Hematopoietic multipotent progenitor cell treated with erythropoietin and hydrocortisone succinate and interleukin-3 and kit ligand, for 4 days (in vitro differentiated cells): ENCODE data around the gene ST7.
A peak's percentile ranks its signal among the peaks of the same experiment; 100 is the strongest.

Source experiments
- DNase-seq: peaks from one replicate; pipeline ENCODE4 v3.0.0-alpha.2; 2015

The ST7 gene

DNA sequence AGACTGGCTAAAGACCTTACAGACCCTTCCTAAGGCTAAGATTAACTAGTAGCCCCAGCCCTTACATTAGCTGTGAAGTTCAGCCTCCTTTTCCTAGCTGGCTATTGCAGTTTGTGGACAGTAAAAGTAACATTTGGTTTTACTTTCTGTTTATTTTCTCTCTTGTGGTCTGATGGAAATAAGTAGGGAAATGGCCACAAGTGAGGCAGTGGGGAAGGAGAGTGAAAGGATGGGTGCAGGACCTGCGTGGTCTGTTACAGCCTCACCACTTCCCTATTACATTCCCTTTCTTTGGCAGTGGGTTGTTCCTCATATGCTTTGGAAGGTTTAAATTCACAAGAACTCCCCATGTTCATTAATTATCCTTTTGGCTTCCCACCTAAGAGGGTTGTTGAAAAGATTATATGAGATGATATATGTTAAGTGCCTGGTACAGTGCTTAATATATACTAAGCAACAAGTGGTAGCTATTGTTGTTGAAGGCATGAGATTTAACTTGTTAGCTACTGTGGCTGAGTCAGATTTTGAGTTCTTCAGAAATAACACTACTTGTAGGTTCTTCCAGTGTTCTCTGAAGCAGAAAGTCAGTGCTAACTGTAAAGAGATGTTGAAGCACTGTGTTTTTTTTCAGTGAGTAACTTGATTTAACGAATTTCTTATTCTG lies 181.7 kb downstream of the ST7 start:
- DNase-seq: peak; percentile 29

DNA sequence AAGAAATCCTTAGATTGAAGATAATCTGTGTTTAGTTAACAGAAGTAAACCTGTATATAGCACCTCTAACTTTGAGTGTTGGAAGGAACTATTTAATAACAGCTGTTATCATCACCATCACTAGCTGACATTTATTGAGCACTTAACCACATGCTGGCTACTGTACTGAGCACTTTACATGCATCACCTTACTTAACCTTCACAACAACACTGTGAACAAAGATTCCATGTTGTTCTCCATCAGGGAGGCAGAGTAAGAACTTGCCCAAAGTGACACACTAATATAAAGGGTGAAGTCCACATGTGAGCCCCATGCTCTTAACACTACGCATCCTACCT lies 182.2 kb downstream of the ST7 start:
- no peak for DNase-seq

DNA sequence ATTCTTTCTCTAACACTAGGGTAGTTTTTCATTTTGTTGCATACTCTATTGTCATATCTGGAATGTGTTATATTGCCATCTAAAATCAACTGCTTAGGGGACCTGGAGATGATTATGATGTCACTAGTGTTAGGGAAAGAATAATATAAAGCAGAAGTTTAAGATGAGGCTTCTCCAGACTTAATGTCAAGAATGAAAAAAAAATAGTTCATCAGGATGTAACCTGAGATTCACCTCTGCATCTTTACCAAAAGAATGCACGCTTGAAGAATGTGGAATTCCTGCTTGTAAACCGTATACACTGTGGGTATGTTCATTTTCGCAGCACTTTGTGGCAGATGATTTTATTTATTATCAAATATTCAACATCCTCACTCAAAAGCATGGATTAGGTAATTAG lies 184.6 kb downstream of the ST7 start:
- no peak for DNase-seq

DNA sequence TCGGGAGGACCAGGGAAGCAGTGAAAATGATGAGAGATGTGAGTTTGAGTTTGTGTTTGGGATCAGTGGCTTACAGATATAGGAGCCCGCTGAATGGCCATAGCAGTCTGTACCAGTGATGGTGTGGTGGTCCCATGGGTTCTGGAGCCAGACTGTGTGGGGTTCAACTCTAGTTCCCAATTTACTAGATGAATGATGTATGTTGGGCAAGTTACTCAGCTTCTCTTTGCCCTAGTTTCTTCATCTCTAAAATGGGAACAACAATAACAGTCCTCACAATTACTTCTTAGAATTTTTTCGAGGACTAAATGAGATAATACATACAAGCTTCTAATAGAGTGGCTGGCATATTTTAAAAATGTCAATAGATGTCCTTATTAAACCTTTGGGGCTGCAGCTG lies 185.2 kb downstream of the ST7 start:
- DNase-seq: no peak

DNA sequence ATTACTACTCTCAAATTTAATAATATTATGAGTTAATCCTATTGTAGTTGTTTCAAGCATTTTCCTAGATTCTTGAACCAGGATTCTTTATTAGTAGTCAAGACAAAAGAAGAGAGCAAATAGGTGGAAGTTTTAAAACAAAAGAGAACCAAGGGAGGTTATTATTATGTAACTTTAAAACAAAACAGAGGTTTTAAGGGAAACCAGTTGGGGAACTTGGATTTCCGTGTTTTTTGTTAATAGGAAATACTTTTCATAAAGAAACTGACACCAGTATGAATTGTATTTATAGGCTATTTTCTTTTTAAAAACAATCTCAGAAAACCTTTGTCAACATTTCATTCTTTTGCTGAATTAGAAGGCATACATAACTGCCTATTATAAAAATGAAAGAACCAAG lies 185.7 kb downstream of the ST7 start:
- no peak for DNase-seq

DNA sequence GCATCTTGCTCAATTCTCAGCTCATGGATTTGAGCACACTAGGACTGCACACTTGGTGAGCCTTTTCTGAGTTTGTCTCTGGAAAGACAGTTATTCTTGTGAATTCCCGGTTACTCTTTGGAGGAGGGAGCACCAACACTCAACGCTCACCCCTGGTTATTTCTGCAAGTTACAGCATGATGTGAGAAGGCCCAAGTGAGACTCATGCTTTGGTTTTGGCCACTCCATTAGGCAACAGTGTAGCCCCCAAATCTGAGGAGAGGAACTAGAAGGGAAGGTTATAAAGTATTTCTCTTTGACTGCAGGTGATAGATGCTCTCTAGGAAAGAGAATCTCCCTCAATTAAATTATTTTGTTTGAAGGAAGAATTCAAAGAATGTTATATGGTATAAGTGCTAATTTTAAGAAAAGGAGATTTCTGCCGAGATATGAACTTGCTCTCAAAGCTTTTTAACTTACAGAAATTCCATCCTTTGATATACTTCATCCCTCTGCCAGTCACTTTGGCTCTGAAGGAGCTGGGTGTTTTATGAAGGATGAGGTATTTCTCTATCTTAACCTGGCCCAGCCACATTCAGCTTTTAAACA lies 186.2 kb downstream of the ST7 start:
- no peak for DNase-seq

DNA sequence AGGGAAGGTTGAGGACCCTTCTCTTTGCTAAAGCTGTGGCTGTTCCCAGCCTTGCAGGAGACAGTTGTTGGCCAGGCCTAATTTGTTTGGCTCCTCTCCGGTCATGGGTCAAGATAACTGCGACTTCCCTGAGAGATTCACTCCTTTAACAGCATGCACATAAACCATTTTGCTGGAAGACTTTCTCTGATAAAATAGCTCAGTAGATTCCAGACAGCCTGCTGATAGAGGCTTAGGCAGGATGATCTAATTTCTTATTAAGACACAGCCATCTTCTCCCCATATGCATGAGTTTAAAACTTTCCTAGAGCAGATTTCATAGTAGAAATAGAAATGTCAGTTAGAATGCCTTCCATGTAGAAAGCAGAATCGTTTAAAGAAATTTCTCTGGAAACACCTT lies 187.6 kb downstream of the ST7 start:
- DNase-seq: no peak

DNA sequence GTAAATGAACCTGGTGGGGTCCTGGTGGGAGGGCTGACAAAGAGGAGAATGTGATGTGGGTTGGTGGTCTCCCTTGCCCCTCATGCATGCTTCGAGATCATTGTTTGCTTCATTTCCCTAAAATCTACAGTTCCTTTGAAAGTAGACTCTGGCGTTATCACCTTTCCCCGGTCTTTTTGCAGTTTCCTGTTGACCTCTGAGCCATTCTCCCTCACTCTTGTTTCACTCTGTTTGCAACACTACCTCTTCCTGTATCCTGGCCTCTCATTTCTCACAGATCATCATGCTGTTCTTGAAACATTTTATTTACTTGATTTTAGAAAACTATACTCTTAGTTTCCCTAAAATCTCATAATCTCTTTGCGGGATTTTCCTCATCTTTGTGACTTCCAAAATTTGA lies 189.8 kb downstream of the ST7 start:
- peak; percentile 44 for DNase-seq

DNA sequence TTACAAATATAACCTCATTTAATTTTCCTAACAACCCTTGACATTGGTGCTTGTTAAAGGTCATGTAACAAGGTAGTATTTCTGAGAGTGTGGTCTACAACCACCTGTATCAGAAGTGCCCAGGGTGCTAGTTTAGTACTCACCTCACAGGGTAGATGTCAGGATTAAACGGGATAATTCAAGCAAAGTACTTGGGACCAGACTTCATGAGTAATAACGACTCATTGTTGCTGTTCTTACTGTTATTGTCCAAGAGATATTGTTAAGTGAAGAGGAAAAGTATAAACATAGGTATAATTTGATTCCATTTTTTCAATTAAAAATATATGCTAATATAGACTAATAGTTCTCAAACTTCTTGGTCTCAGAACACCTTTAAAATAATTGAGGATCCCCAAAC lies 190.3 kb downstream of the ST7 start:
- no peak for DNase-seq

DNA sequence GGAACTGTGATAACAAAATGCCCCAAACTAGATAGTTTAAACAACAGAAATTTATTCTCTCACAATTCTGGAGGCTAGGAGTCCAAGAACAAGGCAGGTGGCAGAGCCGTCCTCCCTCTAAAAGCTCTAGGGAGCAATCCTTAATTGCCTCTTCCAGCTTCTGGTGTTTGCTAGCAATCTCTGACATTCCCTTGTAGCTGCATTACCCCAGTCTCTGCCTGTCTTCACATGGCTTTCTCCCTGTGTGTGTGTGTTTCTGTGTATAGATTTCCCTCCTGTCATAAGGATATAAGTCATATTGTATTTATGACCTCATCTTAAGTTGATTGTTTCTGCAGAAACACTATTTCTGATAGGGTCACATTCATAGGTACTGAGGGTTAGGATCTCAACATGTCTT lies 192.0 kb downstream of the ST7 start:
- DNase-seq: no peak

DNA sequence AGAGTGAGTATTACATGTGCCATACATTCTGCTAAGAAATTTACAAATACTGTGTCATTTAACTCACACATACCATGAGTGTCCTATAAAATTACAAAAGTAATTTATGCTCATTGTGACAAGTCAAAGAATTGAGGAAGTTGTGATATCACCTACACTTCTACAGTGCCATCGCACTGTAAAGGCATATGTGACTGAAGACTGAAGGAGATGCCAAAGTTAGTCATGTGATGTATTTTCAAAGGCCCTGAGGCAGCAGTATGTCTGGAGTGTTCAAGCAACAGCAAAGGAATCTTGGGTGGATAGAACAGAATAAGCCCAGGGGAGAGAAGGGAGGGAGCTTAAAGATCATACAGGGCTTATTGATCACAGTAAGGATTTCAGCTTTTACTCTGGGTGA lies 192.8 kb downstream of the ST7 start:
- DNase-seq: peak; percentile 58

DNA sequence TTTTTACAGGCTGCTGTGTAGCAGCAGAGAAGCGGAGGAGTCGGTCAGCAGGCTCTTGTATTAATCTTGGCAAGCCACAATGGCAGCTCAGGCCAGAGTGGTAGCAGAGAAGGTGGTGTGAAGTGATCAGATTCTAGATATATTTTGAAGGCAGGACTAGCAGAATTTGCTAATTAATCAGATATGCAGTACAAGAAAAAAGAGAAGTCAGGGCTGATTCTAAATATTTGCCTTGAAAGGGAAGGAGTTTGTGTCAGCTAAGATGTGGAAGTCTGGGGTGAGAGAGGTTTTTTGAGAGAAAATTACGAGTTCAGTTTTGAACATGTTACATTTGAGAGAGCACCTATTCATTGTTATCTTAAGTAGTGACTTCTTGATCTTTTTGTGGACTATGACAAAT lies 193.2 kb downstream of the ST7 start:
- DNase-seq: peak; percentile 71

DNA sequence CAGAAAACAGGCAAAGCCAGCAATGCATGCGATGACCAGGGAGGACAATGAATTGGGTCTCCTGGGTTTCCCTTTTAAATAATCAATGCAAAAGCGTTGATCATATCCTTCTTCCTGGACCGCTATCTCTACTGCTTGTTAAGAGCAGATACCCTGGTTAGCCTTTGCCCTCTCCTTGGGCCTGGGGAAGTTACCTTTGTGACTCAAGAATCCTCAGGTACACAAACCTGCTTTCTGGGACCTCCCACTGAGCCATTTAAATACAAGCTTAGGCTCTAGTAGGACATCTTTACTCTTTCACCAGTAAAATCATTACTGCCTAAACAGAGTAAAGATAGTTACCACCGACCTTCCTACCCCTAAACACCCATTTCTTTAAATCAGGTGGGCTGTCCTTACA lies 195.7 kb downstream of the ST7 start:
- DNase-seq: no peak

DNA sequence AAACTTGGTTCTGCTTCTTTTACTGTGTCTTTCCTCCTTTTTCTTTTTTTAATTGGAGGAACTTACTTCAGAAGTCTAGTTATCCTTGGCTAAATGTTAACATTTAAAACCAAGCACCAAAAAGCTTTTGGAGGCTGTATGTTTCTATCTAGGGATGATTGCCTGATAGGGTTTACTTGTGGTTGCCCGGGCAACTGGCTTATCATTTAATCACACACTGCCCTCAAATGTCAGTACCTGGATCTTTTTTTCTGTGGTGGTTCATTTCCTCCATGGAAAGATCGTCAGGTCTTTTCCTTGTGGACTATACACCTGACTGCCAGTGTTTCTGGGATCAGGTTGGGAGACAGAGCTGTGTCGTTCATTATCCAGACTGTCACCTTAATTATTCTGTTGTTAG lies 196.4 kb downstream of the ST7 start:
- no peak for DNase-seq

DNA sequence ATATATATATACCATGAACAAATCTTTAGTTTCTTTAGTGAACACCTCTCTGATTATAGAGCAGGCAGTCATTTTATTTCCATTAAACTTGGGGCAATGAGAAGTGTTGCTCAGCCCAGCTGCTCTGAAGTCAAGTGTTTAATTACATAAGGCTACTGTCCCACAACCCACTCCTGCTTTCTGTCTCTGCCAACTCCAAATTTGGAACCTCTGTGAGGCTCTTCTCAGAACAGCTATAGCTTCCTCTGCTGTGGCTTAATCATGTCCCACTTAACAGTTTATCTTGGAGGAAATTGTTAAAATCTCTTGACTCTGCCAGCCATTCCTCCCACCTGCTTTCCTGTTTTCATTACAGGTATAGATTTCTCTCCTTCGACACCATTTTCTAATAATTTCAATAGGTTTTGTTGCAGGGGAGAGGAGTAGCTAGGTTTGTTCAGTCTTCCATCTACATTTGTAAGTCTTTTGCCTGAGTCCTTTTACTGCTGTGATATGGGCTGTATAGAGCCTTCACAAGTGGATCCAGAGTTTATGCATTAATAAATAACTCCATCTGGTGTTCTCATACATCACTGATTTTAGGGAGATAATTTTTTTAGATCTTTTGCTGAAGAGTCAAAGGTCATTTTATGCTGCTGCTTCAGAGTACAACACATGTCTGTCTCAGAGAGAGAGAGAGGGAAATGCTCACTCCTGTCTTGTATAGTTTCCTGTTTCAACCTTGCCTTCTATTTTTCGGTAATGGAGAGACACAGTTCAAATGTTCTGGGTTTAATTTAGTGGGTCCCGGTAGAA lies 199.1 kb downstream of the ST7 start:
- no peak for DNase-seq

DNA sequence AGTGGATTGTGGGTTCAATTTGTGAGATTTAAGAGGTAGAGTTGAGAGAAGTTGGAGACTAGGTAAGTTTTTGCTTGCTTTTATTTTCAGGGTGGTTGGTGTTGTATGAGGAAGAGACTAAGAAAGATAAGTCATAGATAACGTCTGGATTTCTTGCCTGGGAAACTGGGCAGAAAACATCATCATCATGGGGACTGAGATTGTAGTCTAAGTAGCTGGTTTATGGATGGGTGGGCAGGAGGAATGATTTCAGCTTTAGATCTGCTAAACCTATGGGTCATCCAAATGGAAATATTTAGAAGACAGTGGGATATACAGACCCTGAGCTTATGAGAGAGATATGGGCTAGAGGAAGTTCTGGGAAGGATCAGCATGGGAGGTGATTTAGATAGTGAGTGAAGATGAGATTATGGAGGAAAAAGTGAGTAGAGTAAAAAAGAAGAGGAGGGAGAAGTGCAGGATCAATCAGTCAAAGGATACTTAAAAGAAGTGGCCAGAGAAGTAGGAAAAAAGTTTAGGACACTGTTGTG lies 199.8 kb downstream of the ST7 start:
- no peak for DNase-seq

DNA sequence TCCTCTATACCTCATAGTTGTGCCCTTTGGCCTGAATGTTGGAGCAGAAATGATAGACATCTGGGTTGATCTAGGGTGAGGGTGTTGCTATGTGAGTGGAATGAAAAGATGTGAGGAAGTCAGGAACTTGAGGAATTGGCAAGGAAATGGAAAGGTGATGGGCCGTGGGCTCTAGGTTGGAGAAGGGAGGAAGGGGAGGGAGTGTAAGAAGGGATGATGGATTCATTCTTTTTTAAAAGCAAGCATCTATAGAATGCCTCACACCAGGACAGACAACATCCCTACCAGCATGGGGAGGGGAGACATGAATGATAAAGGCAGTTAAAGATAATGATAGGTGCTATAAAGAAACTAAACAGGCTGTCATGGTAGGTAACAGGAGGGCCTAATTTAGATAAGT lies 201.4 kb downstream of the ST7 start:
- DNase-seq: no peak

DNA sequence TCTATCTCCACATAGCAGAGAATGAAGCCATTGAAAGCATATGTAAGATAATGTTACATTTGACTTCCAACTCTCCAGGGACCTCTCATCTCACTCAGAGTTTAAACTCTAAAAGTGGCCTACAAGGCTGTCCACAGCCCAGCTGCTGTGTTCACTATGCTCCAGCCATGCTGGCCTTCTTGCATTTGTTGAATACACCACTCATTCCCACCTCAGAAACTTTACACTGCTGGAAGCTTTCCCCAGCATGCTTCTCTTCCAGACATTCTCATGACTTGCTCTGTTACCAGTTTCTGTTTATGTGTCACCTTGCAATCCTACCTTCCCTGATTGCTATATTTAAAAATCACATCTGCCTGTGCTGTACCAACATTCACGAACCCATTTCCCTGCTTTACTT lies 202.4 kb downstream of the ST7 start:
- no peak for DNase-seq

DNA sequence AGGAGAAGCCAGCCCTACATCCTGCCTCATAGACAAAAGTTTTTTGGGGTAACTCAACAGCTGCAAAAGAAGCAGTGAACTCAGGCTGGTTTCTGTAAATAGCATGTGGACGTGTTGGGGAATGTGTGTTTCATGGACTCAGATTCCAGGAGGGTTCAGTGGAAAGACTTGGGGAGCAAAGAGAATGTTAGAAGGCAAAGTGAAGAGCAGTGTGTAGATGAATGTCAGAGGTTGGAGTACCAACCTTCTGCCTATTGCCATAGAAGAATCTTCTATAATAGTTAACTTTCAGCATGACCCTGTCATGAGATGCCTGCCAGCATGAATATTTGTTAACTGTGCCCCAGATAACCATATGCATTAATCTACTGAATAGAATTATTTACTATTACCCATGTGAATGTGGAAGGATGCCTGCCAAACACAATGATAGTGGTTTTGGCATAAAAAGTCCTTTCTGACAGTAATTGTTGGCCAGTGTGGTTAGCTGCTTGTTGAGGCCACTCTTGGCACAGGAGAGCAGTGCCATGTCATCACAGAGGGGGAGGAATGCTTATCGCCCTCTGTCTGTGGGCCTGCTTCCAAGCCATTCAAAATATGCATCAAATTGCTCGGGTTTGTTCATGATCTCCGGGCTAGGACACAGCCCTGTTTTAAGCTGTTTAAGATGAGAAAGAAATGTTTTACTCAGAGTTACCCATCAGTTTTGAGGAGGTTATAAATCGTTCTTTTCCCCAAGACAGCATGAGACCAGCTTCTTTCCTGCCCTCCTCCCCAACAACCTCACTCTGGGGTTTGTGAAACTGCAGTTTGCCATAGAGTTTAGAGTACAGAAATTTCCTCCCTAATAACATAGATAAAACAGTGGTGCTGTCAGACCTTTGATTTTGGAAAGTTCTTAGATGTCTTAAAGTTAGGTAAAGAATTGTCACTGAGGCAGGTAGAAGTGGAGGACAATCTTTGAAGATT lies 204.2 kb downstream of the ST7 start:
- peak; percentile 96 for DNase-seq

DNA sequence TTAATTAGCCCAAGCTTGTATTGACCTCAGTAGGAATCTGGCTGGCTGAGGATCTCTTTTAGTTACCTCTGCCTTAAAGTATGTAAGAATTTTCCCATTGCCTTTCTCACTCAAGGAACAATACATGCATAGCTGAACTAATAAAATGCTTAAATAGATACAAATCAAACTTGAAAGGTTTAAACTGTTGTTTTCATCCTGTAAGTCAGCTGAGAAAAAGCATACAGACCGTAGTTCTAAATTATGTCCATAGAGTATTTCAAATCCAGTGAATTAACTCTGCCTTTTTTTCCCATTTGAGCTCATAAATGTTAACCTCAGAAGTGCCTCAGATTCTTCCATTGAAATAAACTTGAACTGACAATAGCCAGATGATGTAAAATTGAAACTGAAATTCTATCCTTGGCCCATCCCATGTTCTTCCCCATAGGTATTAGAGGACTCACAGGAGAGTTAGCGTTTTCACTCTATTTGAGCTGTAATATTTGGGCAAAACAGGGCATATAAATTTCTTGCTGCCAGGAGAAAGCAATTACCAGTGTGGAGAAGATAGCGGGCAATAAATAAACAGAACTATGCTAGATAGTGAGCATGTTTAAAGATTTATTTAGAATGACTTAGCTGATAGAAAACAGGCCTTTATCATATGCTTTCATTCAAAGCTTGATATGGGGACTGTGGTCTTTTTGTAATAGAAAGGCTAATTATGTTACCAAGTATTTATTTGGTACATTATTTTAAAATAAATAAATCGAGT lies 205.8 kb downstream of the ST7 start:
- DNase-seq: no peak

DNA sequence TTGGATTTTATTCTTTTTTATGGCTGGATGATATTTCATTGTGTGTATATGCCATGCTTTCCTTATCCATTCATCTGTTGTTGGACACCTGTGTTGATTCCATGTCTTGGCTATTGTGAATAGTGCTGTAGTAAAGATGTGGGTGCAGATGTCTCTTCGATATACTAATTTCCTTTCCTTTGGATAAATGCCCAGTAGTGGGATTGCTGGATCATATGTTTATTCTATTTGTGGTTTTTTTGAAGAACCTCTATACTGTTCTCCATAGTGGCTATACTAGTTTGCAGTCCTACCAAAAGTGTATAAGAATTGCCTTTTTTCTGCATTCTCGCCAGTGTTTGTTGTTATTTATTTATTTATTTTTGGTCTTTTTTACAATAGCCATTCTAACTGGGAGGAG lies 209.8 kb downstream of the ST7 start:
- no peak for DNase-seq

DNA sequence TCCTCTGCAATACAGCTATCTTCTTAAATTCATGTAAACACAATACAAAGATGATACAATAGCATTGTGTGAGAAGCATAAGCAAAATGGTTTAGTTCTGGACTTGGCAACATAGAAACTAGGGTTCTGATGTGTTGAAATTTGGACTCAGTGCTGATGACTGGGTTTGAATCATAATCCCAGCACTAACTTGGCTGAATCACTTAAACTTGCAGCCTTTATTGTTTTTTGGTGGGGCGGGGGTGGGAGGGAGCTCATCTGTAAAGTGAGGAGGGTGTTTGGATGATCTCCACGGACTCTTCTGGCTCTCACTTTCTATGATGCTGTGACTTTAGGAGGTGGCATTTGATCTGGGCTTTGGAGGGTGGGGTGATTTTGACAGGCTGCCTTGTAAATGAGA lies 211.3 kb downstream of the ST7 start:
- DNase-seq: no peak
